Large intestine (tissue), 12 donors: ENCODE data around the gene PDLIM7. TPM values are rescaled to one million over a fixed set of nuclear protein-coding genes. Genes with fewer than 3 reads are reported as not detected.

ENCODE experiments used
- DNase-seq, 2 donors: peaks; one replicate each; pipeline versions ENCODE4 v3.0.0 to v3.0.0-alpha.2; 2013
- H3K27ac ChIP-seq: one replicate; pipeline ENCODE4 v1.5.1; 2013; ENCODE audit warnings: low read length
- H3K27me3 ChIP-seq: 2 replicates; pipeline ENCODE4 v1.6.1; 2013; ENCODE audit warnings: low read length; ENCODE audit not compliant: control insufficient read depth, insufficient read depth
- H3K36me3 ChIP-seq: 2 replicates; pipeline ENCODE4 v1.6.1; 2013; ENCODE audit warnings: low read length; ENCODE audit not compliant: control insufficient read depth, insufficient read depth
- H3K4me1 ChIP-seq: one replicate; pipeline ENCODE4 v1.6.1; 2013; ENCODE audit warnings: low read length; ENCODE audit not compliant: control insufficient read depth, insufficient read depth
- H3K4me3 ChIP-seq: one replicate; pipeline ENCODE4 v1.5.1; 2013; ENCODE audit warnings: low read length
- H3K9me3 ChIP-seq: one replicate; pipeline ENCODE4 v1.6.1; 2013; ENCODE audit warnings: mild to moderate bottlenecking, low read depth, low read length, moderate library complexity; ENCODE audit not compliant: control insufficient read depth
- WGBS: methylation state at CpG from one replicate; pipeline ENCODE4 v1.1.5; 2013; ENCODE audit warnings: low lambda C conversion rate; ENCODE audit not compliant: insufficient coverage; 5-methylcytosine and 5-hydroxymethylcytosine counted together
- long read RNA-seq, 11 donors: transcript quantifications; one replicate each; lab custom pipeline, GENCODE V29; 2026
- polyA plus RNA-seq: library from polyadenylated mRNA; unstranded; fragments of 120-200 nt; gene quantifications from one replicate; pipeline ENCODE4 v1.2.1, GENCODE V29; 2013

PDLIM7 gene
- 118 TPM for polyA plus RNA-seq
- long read RNA-seq, donor 1, transcript PDLIM7-202 (13 exons, 1,689 nt): major isoform, 5 of 14 reads
- long read RNA-seq, donor 1, partial matches to known transcripts: 6 of 14 reads
- long read RNA-seq, donor 1, other reads (novel, unspliced or antisense): 0 of 14 reads
- long read RNA-seq, donor 2, transcript PDLIM7-206 (4 exons, 1,015 nt): major isoform, 5 of 15 reads
- long read RNA-seq, donor 2, transcript PDLIM7-202 (13 exons, 1,689 nt): major isoform, 5 of 15 reads
- long read RNA-seq, donor 2, partial matches to known transcripts: 0 of 15 reads
- long read RNA-seq, donor 2, other reads (novel, unspliced or antisense): 0 of 15 reads
- long read RNA-seq, donor 3, partial matches to known transcripts: 5 of 17 reads
- long read RNA-seq, donor 3, other reads (novel, unspliced or antisense): 0 of 17 reads
- long read RNA-seq, donor 4: 0 reads
- long read RNA-seq, donor 5, transcript PDLIM7-202 (13 exons, 1,689 nt): major isoform, 8 of 22 reads
- long read RNA-seq, donor 5, partial matches to known transcripts: 8 of 22 reads
- long read RNA-seq, donor 5, other reads (novel, unspliced or antisense): 0 of 22 reads
- long read RNA-seq, donor 6, transcript PDLIM7-202 (13 exons, 1,689 nt): major isoform, 12 of 31 reads
- long read RNA-seq, donor 6, partial matches to known transcripts: 10 of 31 reads
- long read RNA-seq, donor 6, other reads (novel, unspliced or antisense): 0 of 31 reads
- long read RNA-seq, donor 7, transcript PDLIM7-202 (13 exons, 1,689 nt): major isoform, 10 of 39 reads
- long read RNA-seq, donor 7, partial matches to known transcripts: 16 of 39 reads
- long read RNA-seq, donor 7, other reads (novel, unspliced or antisense): 0 of 39 reads
- long read RNA-seq, donor 8, transcript PDLIM7-206 (4 exons, 1,015 nt): major isoform, 6 of 22 reads
- long read RNA-seq, donor 8, transcript PDLIM7-202 (13 exons, 1,689 nt): major isoform, 6 of 22 reads
- long read RNA-seq, donor 8, partial matches to known transcripts: 6 of 22 reads
- long read RNA-seq, donor 8, other reads (novel, unspliced or antisense): 0 of 22 reads
- long read RNA-seq, donor 9, transcript PDLIM7-202 (13 exons, 1,689 nt): major isoform, 6 of 21 reads
- long read RNA-seq, donor 9, partial matches to known transcripts: 10 of 21 reads
- long read RNA-seq, donor 9, other reads (novel, unspliced or antisense): 0 of 21 reads
- long read RNA-seq, donor 10, transcript PDLIM7-202 (13 exons, 1,689 nt): major isoform, 15 of 29 reads
- long read RNA-seq, donor 10, partial matches to known transcripts: 5 of 29 reads
- long read RNA-seq, donor 10, other reads (novel, unspliced or antisense): 0 of 29 reads
- long read RNA-seq, donor 11, transcript PDLIM7-206 (4 exons, 1,015 nt): major isoform, 5 of 23 reads
- long read RNA-seq, donor 11, partial matches to known transcripts: 10 of 23 reads
- long read RNA-seq, donor 11, other reads (novel, unspliced or antisense): 0 of 23 reads

- H3K36me3 ChIP-seq: peaks cover 14% of the 10 kb centered on the region
- peaks cover 22% of the 10 kb centered on the region for H3K4me1 ChIP-seq
- WGBS: no CpG with 5 or more reads among the region's 73 CpGs
- H3K27me3 ChIP-seq: peaks cover 19% of the 10 kb centered on the region
- DNase-seq: peak; percentile 97 to 98
- H3K9me3 ChIP-seq: peaks cover 2% of the 10 kb centered on the region
- peak within 1 kb of the TSS; percentile 71 for H3K4me3 ChIP-seq
- H3K27ac ChIP-seq: peak within 1 kb of the TSS; percentile 87
These were observed at the start of gene PDLIM7 for GRCh38 chr5:177497292-177498012. TSS of gene PDLIM7 (minus strand) at chr5:177497604. CDS start at chr5:177496512, 1,092 bp downstream.

GRCh38 chr5:177546258-177546741, 48.9 kb upstream of the PDLIM7 start:
- Histone ChIP-seq H3K36me3 (peaks cover 13% of the 10 kb centered on the region), H3K4me1 (no peaks in the 10 kb centered on the region), H3K27me3 (no peaks in the 10 kb centered on the region), H3K9me3 (no peaks in the 10 kb centered on the region), H3K4me3 (no peak overlapping the region), H3K27ac (no peak overlapping the region)
- WGBS: no CpG with 5 or more reads among the region's 1 CpG
- no peak for DNase-seq

GRCh38 chr5:177545487-177546257, 48.3 kb upstream of the PDLIM7 start:
- Histone ChIP-seq H3K4me3 (no peak overlapping the region), H3K4me1 (no peaks in the 10 kb centered on the region), H3K27ac (no peak overlapping the region), H3K36me3 (peaks cover 11% of the 10 kb centered on the region), H3K9me3 (no peaks in the 10 kb centered on the region), H3K27me3 (no peaks in the 10 kb centered on the region)
- no peak for DNase-seq
- no CpG with 5 or more reads among the region's 4 CpGs for WGBS

- no peaks in the 10 kb centered on the region for H3K4me1 ChIP-seq
- H3K9me3 ChIP-seq: no peaks in the 10 kb centered on the region
- WGBS: 80% methylated on average over 1 of the region's 4 CpGs
- DNase-seq: no peak
- H3K27ac ChIP-seq: no peak overlapping the region
- no peak overlapping the region for H3K4me3 ChIP-seq
- no peaks in the 10 kb centered on the region for H3K27me3 ChIP-seq
- H3K36me3 ChIP-seq: peaks cover 17% of the 10 kb centered on the region
These were observed 45.5 kb upstream of the PDLIM7 start for GRCh38 chr5:177542816-177543465.

GRCh38 chr5:177540438-177540837, 43.0 kb upstream of the PDLIM7 start:
- Histone ChIP-seq H3K9me3 (no peaks in the 10 kb centered on the region), H3K4me1 (no peaks in the 10 kb centered on the region), H3K36me3 (peaks cover 38% of the 10 kb centered on the region), H3K27me3 (no peaks in the 10 kb centered on the region), H3K4me3 (no peak overlapping the region), H3K27ac (no peak overlapping the region)
- no peak for DNase-seq
- WGBS: no CpG with 5 or more reads among the region's 3 CpGs

- Histone ChIP-seq H3K9me3 (no peaks in the 10 kb centered on the region), H3K27me3 (no peaks in the 10 kb centered on the region), H3K4me1 (no peaks in the 10 kb centered on the region), H3K4me3 (no peak overlapping the region), H3K27ac (no peak overlapping the region), H3K36me3 (peaks cover 45% of the 10 kb centered on the region)
- WGBS: 93% methylated on average over 2 of the region's 2 CpGs
- no peak for DNase-seq
These were observed 42.0 kb upstream of the PDLIM7 start for GRCh38 chr5:177539411-177539810.

- H3K4me1 ChIP-seq: no peaks in the 10 kb centered on the region
- H3K9me3 ChIP-seq: no peaks in the 10 kb centered on the region
- DNase-seq: no peak
- no peaks in the 10 kb centered on the region for H3K27me3 ChIP-seq
- H3K27ac ChIP-seq: no peak overlapping the region
- no peak overlapping the region for H3K4me3 ChIP-seq
- WGBS: no CpG with 5 or more reads among the region's 10 CpGs
- peaks cover 48% of the 10 kb centered on the region for H3K36me3 ChIP-seq
These were observed 41.5 kb upstream of the PDLIM7 start for GRCh38 chr5:177538876-177539275.

GRCh38 chr5:177537389-177538361, 40.3 kb upstream of the PDLIM7 start:
- no peak for DNase-seq
- Histone ChIP-seq H3K27me3 (no peaks in the 10 kb centered on the region), H3K27ac (no peak overlapping the region), H3K36me3 (peaks cover 56% of the 10 kb centered on the region), H3K4me3 (no peak overlapping the region), H3K9me3 (no peaks in the 10 kb centered on the region), H3K4me1 (no peaks in the 10 kb centered on the region)
- 31% methylated on average over 6 of the region's 15 CpGs for WGBS
